Measurements from ENCODE around the gene KCNK3. TPM values are rescaled to one million over a fixed set of nuclear protein-coding genes. Genes with fewer than 3 reads are reported as not detected.

KCNK3 gene
- total RNA-seq, 1 donor, result not detected

DNA sequence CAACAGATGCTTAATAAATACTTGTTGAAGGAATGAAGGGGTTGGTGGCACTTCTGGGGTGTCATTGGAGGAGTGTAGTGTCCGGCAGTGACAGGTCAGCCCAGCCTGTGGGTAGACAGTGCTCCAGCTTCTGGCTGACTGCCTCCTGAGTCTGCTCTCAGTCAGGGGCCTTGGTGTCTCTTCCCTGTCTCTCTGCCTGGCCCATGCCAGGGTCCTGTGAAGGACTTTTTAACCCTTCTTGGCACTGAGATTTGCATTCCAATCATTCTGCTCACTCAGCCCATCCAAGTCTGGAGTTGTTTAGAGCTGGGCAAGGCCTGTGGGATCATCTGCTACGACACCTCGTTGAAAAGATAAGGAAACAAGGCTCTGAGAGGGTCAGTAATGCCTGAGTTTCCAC is 1.4 kb upstream of the KCNK3 start:
- Histone ChIP-seq H3K79me2 (ENCODE audit: insufficient read depth, low read length) (no peaks in the 10 kb centered on the region), H2AFZ (ENCODE audit: low read length) (no peak overlapping the region), H3K4me3 (ENCODE audit: insufficient read depth, low read length) (no peak overlapping the region), H4K20me1 (ENCODE audit: insufficient read depth, low read length) (peaks cover 7% of the 10 kb centered on the region), H3K9me3 (ENCODE audit: low read depth, low read length) (no peaks in the 10 kb centered on the region), H3K27ac (ENCODE audit: low read depth, low read length) (no peak overlapping the region), H3K4me1 (ENCODE audit: insufficient read depth, low read length) (peaks cover 11% of the 10 kb centered on the region), H3K27me3 (ENCODE audit: insufficient read depth, low read length) (peaks cover 72% of the 10 kb centered on the region), H3K36me3 (ENCODE audit: insufficient read depth, low read length) (no peaks in the 10 kb centered on the region), H3K4me2 (ENCODE audit: insufficient read depth, low read length) (no peak overlapping the region)
- no peak for TF ChIP-seq CTCF (IDR thresholded peaks at IDR 0.05; ENCODE audit: extremely low read depth, low read depth, low read length)
- no peak for DNase-seq (ENCODE audit: insufficient read length, low spot score, missing footprints)

GRCh38 chr2:26691881-26692278 is 642 bp upstream of the KCNK3 start:
- no peak overlapping the region for H3K27ac ChIP-seq (ENCODE audit: low read depth, low read length)
- H2AFZ ChIP-seq (ENCODE audit: low read length), result no peak overlapping the region
- no peaks in the 10 kb centered on the region for H3K9me3 ChIP-seq (ENCODE audit: low read depth, low read length)
- no peaks in the 10 kb centered on the region for H3K36me3 ChIP-seq (ENCODE audit: insufficient read depth, low read length)
- peaks cover 7% of the 10 kb centered on the region for H4K20me1 ChIP-seq (ENCODE audit: insufficient read depth, low read length)
- H3K79me2 ChIP-seq (ENCODE audit: insufficient read depth, low read length), result no peaks in the 10 kb centered on the region
- DNase-seq (ENCODE audit: insufficient read length, low spot score, missing footprints), result peak; percentile 47
- H3K4me3 ChIP-seq (ENCODE audit: insufficient read depth, low read length), result no peak overlapping the region
- no peak for TF ChIP-seq CTCF (IDR thresholded peaks at IDR 0.05; ENCODE audit: extremely low read depth, low read depth, low read length)
- peaks cover 65% of the 10 kb centered on the region for H3K27me3 ChIP-seq (ENCODE audit: insufficient read depth, low read length)
- no peak overlapping the region for H3K4me2 ChIP-seq (ENCODE audit: insufficient read depth, low read length)
- H3K4me1 ChIP-seq (ENCODE audit: insufficient read depth, low read length), result peaks cover 17% of the 10 kb centered on the region

DNA sequence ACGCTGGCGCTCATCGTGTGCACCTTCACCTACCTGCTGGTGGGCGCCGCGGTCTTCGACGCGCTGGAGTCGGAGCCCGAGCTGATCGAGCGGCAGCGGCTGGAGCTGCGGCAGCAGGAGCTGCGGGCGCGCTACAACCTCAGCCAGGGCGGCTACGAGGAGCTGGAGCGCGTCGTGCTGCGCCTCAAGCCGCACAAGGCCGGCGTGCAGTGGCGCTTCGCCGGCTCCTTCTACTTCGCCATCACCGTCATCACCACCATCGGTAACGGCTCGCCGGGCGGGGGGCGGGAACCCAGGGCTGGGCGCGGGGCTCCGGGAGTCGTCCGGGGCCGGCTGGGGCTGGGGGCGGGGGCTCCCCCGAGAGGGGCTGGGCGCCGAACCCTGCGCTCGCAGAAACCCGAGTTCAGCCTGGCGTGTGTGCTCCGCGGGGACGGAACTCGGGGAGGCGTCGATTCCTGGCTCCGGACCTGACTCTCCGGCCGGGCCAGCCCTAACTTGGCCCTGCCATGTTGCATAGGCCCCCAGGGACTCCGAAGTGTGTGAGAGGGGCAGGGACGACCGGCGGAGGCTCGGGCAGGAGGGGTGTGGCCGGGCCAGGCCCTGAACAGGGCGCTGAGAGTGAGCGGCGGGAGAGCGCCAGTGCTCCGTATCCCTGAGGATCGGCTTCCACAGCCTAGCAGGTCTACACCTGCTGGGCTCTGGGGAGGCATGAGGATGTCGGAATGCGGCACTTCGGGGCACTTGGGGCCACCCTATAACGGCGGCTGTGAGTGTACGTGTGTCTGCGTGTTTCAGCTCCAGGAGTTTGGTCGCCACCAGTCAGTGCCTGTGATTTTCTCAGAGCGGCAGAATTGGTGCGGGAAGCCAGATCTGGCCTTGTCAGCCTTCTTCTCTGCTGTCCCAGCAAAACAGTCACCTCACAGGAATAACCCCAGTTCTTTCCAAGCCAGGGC is 651 bp downstream of the KCNK3 start:
- H3K27ac ChIP-seq (ENCODE audit: low read depth, low read length), result no peak overlapping the region
- peaks cover 53% of the 10 kb centered on the region for H3K27me3 ChIP-seq (ENCODE audit: insufficient read depth, low read length)
- TF ChIP-seq CTCF (IDR thresholded peaks at IDR 0.05; ENCODE audit: extremely low read depth, low read depth, low read length), result no peak
- H3K79me2 ChIP-seq (ENCODE audit: insufficient read depth, low read length), result no peaks in the 10 kb centered on the region
- H3K4me3 ChIP-seq (ENCODE audit: insufficient read depth, low read length), result peak overlapping the region; percentile 51
- no peak overlapping the region for H2AFZ ChIP-seq (ENCODE audit: low read length)
- H3K9me3 ChIP-seq (ENCODE audit: low read depth, low read length), result no peaks in the 10 kb centered on the region
- H3K4me1 ChIP-seq (ENCODE audit: insufficient read depth, low read length), result peaks cover 19% of the 10 kb centered on the region
- peak; percentile 90 for DNase-seq (ENCODE audit: insufficient read length, low spot score, missing footprints)
- H3K36me3 ChIP-seq (ENCODE audit: insufficient read depth, low read length), result no peaks in the 10 kb centered on the region
- peaks cover 7% of the 10 kb centered on the region for H4K20me1 ChIP-seq (ENCODE audit: insufficient read depth, low read length)
- peak overlapping the region; percentile 62 for H3K4me2 ChIP-seq (ENCODE audit: insufficient read depth, low read length)

- Histone ChIP-seq H3K4me3 (ENCODE audit: insufficient read depth, low read length) (no peak overlapping the region), H3K4me1 (ENCODE audit: insufficient read depth, low read length) (peaks cover 19% of the 10 kb centered on the region), H3K9me3 (ENCODE audit: low read depth, low read length) (no peaks in the 10 kb centered on the region), H3K4me2 (ENCODE audit: insufficient read depth, low read length) (no peak overlapping the region), H4K20me1 (ENCODE audit: insufficient read depth, low read length) (peaks cover 7% of the 10 kb centered on the region), H3K27me3 (ENCODE audit: insufficient read depth, low read length) (peaks cover 50% of the 10 kb centered on the region), H3K79me2 (ENCODE audit: insufficient read depth, low read length) (no peaks in the 10 kb centered on the region), H3K27ac (ENCODE audit: low read depth, low read length) (no peak overlapping the region), H3K36me3 (ENCODE audit: insufficient read depth, low read length) (no peaks in the 10 kb centered on the region), H2AFZ (ENCODE audit: low read length) (no peak overlapping the region)
- DNase-seq (ENCODE audit: insufficient read length, low spot score, missing footprints), result peak; percentile 47
- TF ChIP-seq CTCF (IDR thresholded peaks at IDR 0.05; ENCODE audit: extremely low read depth, low read depth, low read length), result no peak
Observed at GRCh38 chr2:26694001-26694400, 1.5 kb downstream of the KCNK3 start.
